ENCODE results near the gene NEK11.

Gene NEK11

GRCh38 chr3:131396170-131396569 lies 369.5 kb downstream of the NEK11 start:
- no peaks in the 10 kb centered on the region for H3K27me3 ChIP-seq (ENCODE audit: insufficient read depth, low read length)
- no peak overlapping the region for H2AFZ ChIP-seq (ENCODE audit: low read length, unreplicated experiment)

DNA sequence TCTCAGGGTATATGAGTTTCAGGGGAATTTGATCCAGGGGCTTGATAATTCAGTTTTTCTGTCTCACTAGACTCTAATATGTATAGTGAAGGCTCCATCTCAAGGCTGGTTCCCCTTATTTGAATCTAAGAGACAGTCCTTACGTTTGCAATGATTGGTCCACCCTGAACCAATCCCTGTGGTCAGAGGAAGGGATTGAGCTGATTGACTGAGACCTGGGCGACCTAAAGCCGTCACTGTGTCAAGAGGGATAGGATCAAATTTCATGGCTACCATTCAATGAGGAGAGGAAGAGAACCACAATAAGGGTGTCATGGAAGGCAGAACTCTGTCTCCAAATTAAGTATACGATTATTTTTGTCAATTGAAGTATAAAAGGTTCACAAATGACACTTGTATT lies 371.2 kb downstream of the NEK11 start:
- Histone ChIP-seq H3K27me3 (ENCODE audit: insufficient read depth, low read length) (no peaks in the 10 kb centered on the region), H2AFZ (ENCODE audit: low read length, unreplicated experiment) (no peak overlapping the region), H3K4me1 (ENCODE audit: control insufficient read depth, insufficient read depth, low read length, unreplicated experiment) (peaks cover 10% of the 10 kb centered on the region), H3K79me2 (ENCODE audit: control insufficient read depth, insufficient read depth, low read length, unreplicated experiment) (no peaks in the 10 kb centered on the region), H3K36me3 (ENCODE audit: insufficient read depth, low read length) (no peaks in the 10 kb centered on the region), H3K4me3 (ENCODE audit: low read depth, low read length) (no peak overlapping the region), H3K27ac (ENCODE audit: low read depth, low read length) (no peak overlapping the region)

More at GRCh38 chr3:131396170-131396569, 369.5 kb downstream of the NEK11 start:
- Histone ChIP-seq H3K36me3 (ENCODE audit: insufficient read depth, low read length) (no peaks in the 10 kb centered on the region), H3K4me3 (ENCODE audit: low read depth, low read length) (no peak overlapping the region), H3K27ac (ENCODE audit: low read depth, low read length) (no peak overlapping the region), H3K4me1 (ENCODE audit: control insufficient read depth, insufficient read depth, low read length, unreplicated experiment) (no peaks in the 10 kb centered on the region), H3K79me2 (ENCODE audit: control insufficient read depth, insufficient read depth, low read length, unreplicated experiment) (no peaks in the 10 kb centered on the region)
